ENCODE data around the gene PROCA1.
"Not testable (repeated sequence)": the region's sequence is repeated elsewhere in the genome, so short reads cannot be mapped to it uniquely, and the experiment has no call there.

- not testable (repeated sequence) for TF ChIP-seq CTCF, POLR2AphosphoS5 (IDR thresholded peaks at IDR 0.05)
Observed at GRCh38 chr17:28735913-28736769, 24.5 kb upstream of the PROCA1 start.
